OCI-LY1 (cell line): ENCODE data around the gene REST.

Experiments
- EZH2 ChIP-seq: fragments of 200-600 bp; sonication (generic), shearing (Covaris generic); IDR thresholded peaks from 2 replicates; pipeline ENCODE4 v1.8.0; 2017; ENCODE audit warnings: borderline replicate concordance, mixed run types, mild to moderate bottlenecking, antibody characterized with exemption, low read length, moderate library complexity, mixed read lengths
- TF ChIP-seq, protein P1 (sequence below): fragments of 200-600 bp; sonication (generic), shearing (Covaris generic); IDR thresholded peaks from 2 replicates; pipeline ENCODE4 v1.5.1; 2017; ENCODE audit warnings: mild to moderate bottlenecking, antibody characterized with exemption, low read length, moderate library complexity, mixed read lengths

DNA sequence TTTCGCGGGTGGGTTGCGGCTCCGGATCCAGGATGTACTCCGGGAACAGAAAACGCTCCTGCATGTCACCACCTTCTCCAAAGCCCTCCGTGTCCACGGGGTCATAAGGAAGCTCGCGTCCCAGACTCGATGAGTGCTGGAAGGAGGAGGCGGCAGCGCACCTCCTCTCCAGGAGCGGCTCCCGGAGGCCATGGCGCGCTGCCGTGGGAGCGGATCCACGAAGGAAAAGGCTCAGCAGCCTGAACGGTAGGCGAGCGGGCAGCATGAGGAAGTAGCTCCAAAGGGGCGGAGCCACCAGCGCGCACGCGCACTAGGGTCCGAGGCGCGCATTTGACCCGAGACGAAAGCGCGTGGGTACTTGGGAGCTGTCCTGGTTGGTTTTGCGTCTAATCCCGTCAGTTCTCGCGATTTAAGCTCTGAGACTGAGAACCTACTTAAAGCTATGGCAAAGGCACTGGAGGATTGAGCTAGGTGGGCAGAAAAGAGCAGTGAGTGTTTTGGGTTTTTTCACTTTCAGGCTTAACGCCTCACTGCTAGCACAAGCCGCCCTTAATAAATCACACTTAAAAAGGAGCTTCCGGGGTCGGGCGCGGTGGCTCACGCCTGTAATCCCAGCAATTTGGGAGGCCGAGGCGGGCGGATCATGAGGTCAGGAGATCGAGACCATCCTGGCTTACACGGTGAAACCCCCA lies 69.8 kb downstream of the REST start, which contains the start of gene NOA1:
- TF ChIP-seq EZH2: no peak
- TF ChIP-seq, protein P1, sequence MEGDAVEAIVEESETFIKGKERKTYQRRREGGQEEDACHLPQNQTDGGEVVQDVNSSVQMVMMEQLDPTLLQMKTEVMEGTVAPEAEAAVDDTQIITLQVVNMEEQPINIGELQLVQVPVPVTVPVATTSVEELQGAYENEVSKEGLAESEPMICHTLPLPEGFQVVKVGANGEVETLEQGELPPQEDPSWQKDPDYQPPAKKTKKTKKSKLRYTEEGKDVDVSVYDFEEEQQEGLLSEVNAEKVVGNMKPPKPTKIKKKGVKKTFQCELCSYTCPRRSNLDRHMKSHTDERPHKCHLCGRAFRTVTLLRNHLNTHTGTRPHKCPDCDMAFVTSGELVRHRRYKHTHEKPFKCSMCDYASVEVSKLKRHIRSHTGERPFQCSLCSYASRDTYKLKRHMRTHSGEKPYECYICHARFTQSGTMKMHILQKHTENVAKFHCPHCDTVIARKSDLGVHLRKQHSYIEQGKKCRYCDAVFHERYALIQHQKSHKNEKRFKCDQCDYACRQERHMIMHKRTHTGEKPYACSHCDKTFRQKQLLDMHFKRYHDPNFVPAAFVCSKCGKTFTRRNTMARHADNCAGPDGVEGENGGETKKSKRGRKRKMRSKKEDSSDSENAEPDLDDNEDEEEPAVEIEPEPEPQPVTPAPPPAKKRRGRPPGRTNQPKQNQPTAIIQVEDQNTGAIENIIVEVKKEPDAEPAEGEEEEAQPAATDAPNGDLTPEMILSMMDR: no peak
